IMR-90 (cell line): ENCODE measurements around the gene TMTC1.

ENCODE experiments used
- CTCF ChIP-seq: conservative IDR thresholded peaks from 2 replicates; pipeline ENCODE4 v1.5.1; 2012; ENCODE audit warnings: mild to moderate bottlenecking, low read depth, low read length, improper control_type of control experiment
- MAFK ChIP-seq: IDR thresholded peaks from 2 replicates; pipeline ENCODE4 v1.6.1; 2012; ENCODE audit warnings: low read depth, low read length, improper control_type of control experiment
- POLR2A ChIP-seq: IDR thresholded peaks from 2 replicates; pipeline ENCODE4 v1.6.1; 2012; ENCODE audit warnings: mild to moderate bottlenecking, low read depth, low read length

- TF ChIP-seq CTCF = no peak
- no peak for TF ChIP-seq MAFK
- no peak for TF ChIP-seq POLR2A
Measured at GRCh38 chr12:29662734-29663323, 120.9 kb downstream of the TMTC1 start.
